K562 (cell line): ENCODE data around the gene CKMT2. TPM values are rescaled to one million over a fixed set of nuclear protein-coding genes. Genes with fewer than 3 reads are reported as not detected.

Source experiments
- ATAC-seq: fragments of 200-7000 bp; cut with Tn5 transposase; 3 replicates; pipeline ENCODE4 v1.9.1; 2020; ENCODE audit warnings: moderate library complexity
- BruUV-seq: library from RNA; stranded (reverse); fragments of 400-500 nt; replicated peaks from 2 replicates; lab custom pipeline; 2021; lab: Mats Ljungman, UMichigan
- CTCF ChIA-PET: fragments of 300-600 bp; formaldehyde crosslinking; extraction: SDS; loops from one replicate; lab custom pipeline; 2021; ENCODE audit warnings: low intra/inter-chr PET ratio; lab: Yijun Ruan, JAX
- POLR2A ChIA-PET: fragments of 300-600, 350-650 bp; sonication (Branson Sonifier 250); formaldehyde crosslinking; extraction: SDS; loops from one replicate; lab custom pipeline; 2021; ENCODE audit warnings: antibody characterized with exemption, inconsistent platforms; lab: Yijun Ruan, JAX
- DNase-seq, 4 experiments: peaks; one replicate each; pipeline versions ENCODE4 v3.0.0 to v3.0.0-alpha.2; 2011 to 2018; ENCODE audit warnings: low spot score in 3 of 4, mixed read lengths in 3 of 4; ENCODE audit errors: extremely low read depth in 1 of 4
- FAIRE-seq: peaks from 2 replicates; lab custom pipeline; 2011; peaks lifted over from hg19 to GRCh38; lab: Jason Lieb, UNC
- H2AFZ ChIP-seq: 2 replicates; pipeline ENCODE4 v1.6.0; 2011; ENCODE audit warnings: low read depth, low read length, control low read depth, inconsistent platforms
- H3K27ac ChIP-seq: fragments of 200-600 bp; 3 replicates; pipeline ENCODE4 v1.8.0; 2011; ENCODE audit warnings: low read depth, mild to moderate bottlenecking, control low read depth, inconsistent platforms, low read length, moderate library complexity, mixed read lengths; ENCODE audit errors: extremely low read depth
- H3K27me3 ChIP-seq, 2 experiments: fragments of 300-600 bp in 1 of 2; 2 replicates in 1 of 2; 3 replicates in 1 of 2; pipeline versions ENCODE4 v1.6.0 to v1.8.0; 2011; ENCODE audit warnings: inconsistent platforms in 2 of 2, low read length in 2 of 2, mild to moderate bottlenecking in 1 of 2, mixed read lengths in 1 of 2, moderate library complexity in 1 of 2; ENCODE audit not compliant: control insufficient read depth in 2 of 2, insufficient read depth in 2 of 2
- H3K36me3 ChIP-seq: fragments of 300-600 bp; 3 replicates; pipeline ENCODE4 v1.8.0; 2011; ENCODE audit warnings: mild to moderate bottlenecking, low read length, inconsistent platforms; ENCODE audit not compliant: control insufficient read depth, insufficient read depth
- H3K4me1 ChIP-seq, 2 experiments: fragments of 200-600 bp in 1 of 2; replicated peaks in 1 of 2; 2 replicates in 1 of 2; 3 replicates in 1 of 2; pipeline versions ENCODE4 v1.5.1 to v1.8.0; 2011; ENCODE audit warnings: inconsistent platforms in 2 of 2, low read length in 2 of 2, mild to moderate bottlenecking in 1 of 2, mixed read lengths in 1 of 2, moderate library complexity in 1 of 2; ENCODE audit not compliant: control insufficient read depth in 2 of 2, insufficient read depth in 2 of 2
- H3K4me2 ChIP-seq: 2 replicates; pipeline ENCODE4 v1.6.1; 2011; ENCODE audit warnings: low read length, control low read depth, inconsistent platforms, mixed read lengths; ENCODE audit not compliant: insufficient read depth
- H3K4me3 ChIP-seq: fragments of 200-600 bp; sonication (generic), shearing (Covaris generic); 2 replicates; pipeline ENCODE4 v1.5.1; 2016; ENCODE audit warnings: control low read depth, inconsistent platforms
- H3K79me2 ChIP-seq: fragments of 200-600 bp; 3 replicates; pipeline ENCODE4 v1.8.0; 2011; ENCODE audit warnings: low read length, inconsistent platforms; ENCODE audit not compliant: control insufficient read depth, insufficient read depth
- H3K9ac ChIP-seq, 2 experiments: 2 replicates each; pipeline versions ENCODE4 v1.6.0 to v1.6.1; 2011; ENCODE audit warnings: low read depth in 2 of 2, low read length in 2 of 2, control low read depth in 1 of 2, inconsistent platforms in 1 of 2, mild to moderate bottlenecking in 1 of 2, mixed read lengths in 1 of 2; ENCODE audit not compliant: insufficient read depth in 1 of 2
- H3K9me1 ChIP-seq: one replicate; pipeline ENCODE4 v1.6.0; 2011; ENCODE audit warnings: inconsistent platforms, mild to moderate bottlenecking, low read length, moderate library complexity; ENCODE audit not compliant: control insufficient read depth, insufficient read depth
- H3K9me3 ChIP-seq: replicated peaks from 2 replicates; pipeline ENCODE4 v1.5.1; 2011; ENCODE audit warnings: low read depth, low read length, inconsistent platforms; ENCODE audit not compliant: control insufficient read depth, insufficient read depth
- H4K20me1 ChIP-seq: replicated peaks from 2 replicates; pipeline ENCODE4 v1.6.1; 2011; ENCODE audit warnings: low read length, inconsistent platforms, mixed read lengths; ENCODE audit not compliant: control insufficient read depth, insufficient read depth
- ATF1 ChIP-seq, 2 experiments: fragments of 450-650 bp in 1 of 2; IDR thresholded peaks; 2 replicates each; pipeline ENCODE4 v1.6.1; 2016; ENCODE audit warnings: missing compliant biosample characterization in 1 of 2, missing genetic modification characterization in 1 of 2
- CBFA2T2 ChIP-seq: fragments of 450-650 bp; conservative IDR thresholded peaks from 2 replicates; pipeline ENCODE4 v1.6.1; 2017; ENCODE audit warnings: mild to moderate bottlenecking
- ETV6 ChIP-seq, 3 experiments: fragments of 150-350 bp in 1 of 3; sonication (generic) in 1 of 3; formaldehyde crosslinking in 1 of 3; IDR thresholded peaks; 2 replicates each; pipeline versions ENCODE4 v1.6.1 to v1.8.0; 2014 to 2022; ENCODE audit warnings: borderline replicate concordance in 2 of 3, low read depth in 2 of 3, antibody characterized with exemption in 1 of 3, low read length in 1 of 3, mild to moderate bottlenecking in 1 of 3, missing genetic modification reagents in 1 of 3
- KLF1 ChIP-seq: fragments of 450-650 bp; IDR thresholded peaks from 2 replicates; pipeline ENCODE4 v1.6.1; 2016; ENCODE audit warnings: missing genetic modification characterization, missing compliant biosample characterization
- LARP7 ChIP-seq: fragments of 450-650 bp; IDR thresholded peaks from 2 replicates; pipeline ENCODE4 v1.6.1; 2016
- MEF2A ChIP-seq: IDR thresholded peaks from 2 replicates; pipeline ENCODE4 v1.6.1; 2011; ENCODE audit warnings: low read depth, mild to moderate bottlenecking, low read length, moderate library complexity; ENCODE audit not compliant: control insufficient read depth
- MEF2D ChIP-seq: conservative IDR thresholded peaks from 2 replicates; pipeline ENCODE4 v1.6.1; 2016; ENCODE audit warnings: low read depth, missing genetic modification characterization, missing compliant biosample characterization
- MEIS2 ChIP-seq: fragments of 450-650 bp; IDR thresholded peaks from 2 replicates; pipeline ENCODE4 v1.6.1; 2014; ENCODE audit warnings: mild to moderate bottlenecking; ENCODE audit not compliant: partially characterized antibody
- MTA3 ChIP-seq: fragments of 450-650 bp; formaldehyde crosslinking; IDR thresholded peaks from 2 replicates; pipeline ENCODE4 v1.6.1; 2017; ENCODE audit warnings: mild to moderate bottlenecking, borderline replicate concordance
- NR1H2 ChIP-seq: sonication (generic); formaldehyde crosslinking; IDR thresholded peaks from 2 replicates; pipeline ENCODE4 v1.4.0; 2020; ENCODE audit warnings: mild to moderate bottlenecking, missing genetic modification reagents
- NR2F6 ChIP-seq: fragments of 450-650 bp; formaldehyde crosslinking; IDR thresholded peaks from 2 replicates; pipeline ENCODE4 v1.4.0; 2020; ENCODE audit warnings: mild to moderate bottlenecking
- PTTG1 ChIP-seq: fragments of 450-650 bp; IDR thresholded peaks from 2 replicates; pipeline ENCODE4 v1.6.1; 2016; ENCODE audit warnings: low read depth, mild to moderate bottlenecking, missing genetic modification characterization, missing compliant biosample characterization
- SIN3A ChIP-seq, 2 experiments: fragments of 150-350 bp in 1 of 2; IDR thresholded peaks; 2 replicates each; pipeline ENCODE4 v1.6.1; 2011 to 2016; ENCODE audit warnings: borderline replicate concordance in 2 of 2, low read depth in 2 of 2, low read length in 2 of 2, mild to moderate bottlenecking in 2 of 2, moderate library complexity in 2 of 2; ENCODE audit not compliant: control insufficient read depth in 1 of 2
- SMAD1 ChIP-seq: fragments of 150-350 bp; IDR thresholded peaks from 2 replicates; pipeline ENCODE4 v1.6.1; 2014; ENCODE audit warnings: low read length, low read depth; ENCODE audit not compliant: partially characterized antibody
- SNAPC5 ChIP-seq: fragments of 250-450 bp; sonication (Bioruptor Pico); IDR thresholded peaks from 2 replicates; pipeline ENCODE4 v1.8.0; 2021; ENCODE audit warnings: moderate library complexity, mild to moderate bottlenecking, inconsistent platforms
- SNRNP70 ChIP-seq: fragments of 200-400 bp; formaldehyde crosslinking; optimal IDR thresholded peaks from 2 replicates; pipeline ENCODE3; 2017; ENCODE audit warnings: low read depth, low read length
- XRCC3 ChIP-seq: fragments of 450-650 bp; IDR thresholded peaks from 2 replicates; pipeline ENCODE4 v1.6.1; 2017; ENCODE audit warnings: mild to moderate bottlenecking, moderate library complexity
- ZC3H11A ChIP-seq: IDR thresholded peaks from 2 replicates; pipeline ENCODE4 v1.6.1; 2012; ENCODE audit warnings: low read depth, low read length, improper control_type of control experiment
- ZNF146 ChIP-seq: IDR thresholded peaks from one replicate; pipeline ENCODE4 v1.6.1; 2018; ENCODE audit warnings: missing compliant biosample characterization; ENCODE audit not compliant: unreplicated experiment
- ZNF311 ChIP-seq: fragments of 250-450 bp; sonication (Bioruptor Pico); IDR thresholded peaks from 2 replicates; pipeline ENCODE4 v1.4.0; 2020; ENCODE audit warnings: mild to moderate bottlenecking, moderate library complexity
- ZNF316 ChIP-seq: fragments of 450-650 bp; IDR thresholded peaks from 2 replicates; pipeline ENCODE4 v1.6.1; 2016
- whole genome bisulfite sequencing: fragments of 100-300 bp; shearing (Covaris generic); methylation state at CpG from one replicate; pipeline ENCODE4 v1.1.6; 2016; ENCODE audit warnings: low coverage, mixed read lengths; ENCODE audit not compliant: insufficient coverage; ENCODE audit errors: missing lambda C conversion rate; 5-methylcytosine and 5-hydroxymethylcytosine counted together
- in situ Hi-C: fragments of 300-500 bp; cut with MboI; formaldehyde crosslinking; loops from 4 replicates; pipeline ENCODE4 v1.15.0; 2018; ENCODE audit warnings: inconsistent platforms, mixed read lengths
- intact Hi-C: fragments of 100-400 bp; cut with micrococcal nuclease; formaldehyde crosslinking; loops from 2 replicates; pipeline ENCODE4 v1.14.2; 2022
- polyA plus RNA-seq, 8 experiments: library from polyadenylated mRNA; depleted of rRNA in 4 of 8; stranded (reverse) in 5 of 8; unstranded in 3 of 8; fragments of >200 nt; fragmentation: Nextera tagmentation in 2 of 8; fragmentation: Illumina TruSeq in 1 of 8; extraction: Ambion mirVana in 2 of 8; extraction: Trizol in 1 of 8; gene quantifications; 2 replicates each; pipeline versions ENCODE4 v1.2.1 to v1.2.3, GENCODE V29; 2011 to 2014; ENCODE audit warnings: inconsistent platforms in 1 of 8, missing spikeins in 1 of 8
- total RNA-seq, 7 experiments: library from RNA; depleted of rRNA in 6 of 7; stranded (reverse); fragments of >200 nt in 6 of 7; fragmentation: Illumina TruSeq in 2 of 7; extraction: Trizol in 2 of 7; gene quantifications; 2 replicates each; pipeline versions ENCODE4 v1.2.1 to v1.2.3, GENCODE V29; 2011 to 2021; ENCODE audit warnings: low replicate concordance in 1 of 7
- TF ChIP-seq, protein P1 (sequence below): fragments of 450-650 bp; formaldehyde crosslinking; IDR thresholded peaks from 2 replicates; pipeline ENCODE4 v1.4.0; 2022; ENCODE audit warnings: missing genetic modification characterization

CKMT2 gene
- total and polyA plus RNA-seq, 9 of the 15 experiments (the other 6 are each of a cell fraction or from before 2014, with no cell fraction given), result 0.03 TPM; not detected in 8

DNA sequence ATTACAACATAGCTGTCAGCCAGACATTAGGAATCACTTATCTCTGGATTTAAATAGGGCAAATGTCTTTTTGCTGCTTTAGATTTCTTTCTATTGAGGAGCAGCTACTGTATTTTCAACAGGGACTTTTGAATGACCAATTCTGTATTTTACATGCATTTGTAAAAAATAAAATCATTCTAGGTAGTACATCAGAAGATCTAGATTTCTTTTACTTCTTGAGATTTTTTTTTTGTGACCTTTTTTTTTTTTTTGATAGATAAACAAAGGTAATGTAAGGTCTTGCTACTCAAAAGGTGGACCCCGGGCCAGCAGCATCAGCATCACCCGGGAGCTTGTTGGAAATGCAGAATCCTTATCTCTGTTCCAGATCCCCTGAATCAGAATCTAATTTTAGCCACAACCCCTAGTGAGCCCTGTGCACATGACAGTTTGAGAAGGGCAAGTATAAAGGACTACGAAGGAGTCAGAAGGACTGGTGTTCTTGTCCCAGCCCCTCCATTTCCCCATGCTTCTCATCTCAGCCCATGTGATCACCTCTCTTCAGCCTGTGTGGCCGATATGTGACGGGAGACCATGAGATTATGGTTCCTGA, 37.7 kb upstream of the CKMT2 start:
- no peak overlapping the region for H3K27ac ChIP-seq
- intact Hi-C loops (loop anchor here (5.0 to 10.0 kb wide), 3 partner anchors 508 to 1101 kb away; partner anchors contain the start of gene FAM151B), in situ Hi-C loops (loop anchor here (10.0 to 25.0 kb wide), 2 partner anchors 511 to 1083 kb away; no protein-coding TSS in a partner anchor)
- no peak overlapping the region for H3K4me2 ChIP-seq
- ChIA-PET POLR2A (interaction anchor here (0.7 kb wide), 1 partner anchor 1516 kb away, joined by 4 read pairs; no protein-coding TSS in a partner anchor), CTCF (interaction anchor here (0.8 to 1.5 kb wide), 3 partner anchors 483 to 1104 kb away, joined by 3 to 5 read pairs (median 3); no protein-coding TSS in a partner anchor)
- no peak overlapping the region for H2AFZ ChIP-seq
- no peaks in the 10 kb centered on the region for H4K20me1 ChIP-seq
- 4% methylated on average over 5 of the region's 5 CpGs for WGBS
- no peaks in the 10 kb centered on the region for H3K36me3 ChIP-seq
- peaks cover 4% of the 10 kb centered on the region in 2 experiments; a peak in 4 of 5 replicates for H3K4me1 ChIP-seq
- no peaks in the 10 kb centered on the region for H3K9me3 ChIP-seq
- ATAC-seq (peak; percentile 29; the same call in 2 of the 3 replicates), DNase-seq (peak in 1 of 4 experiments; percentile 13), FAIRE-seq (no peak)
- no peaks in the 10 kb centered on the region for H3K79me2 ChIP-seq
- H3K9me1 ChIP-seq, result no peaks in the 10 kb centered on the region
- H3K4me3 ChIP-seq, result no peak overlapping the region
- peaks cover 18 to 38% of the 10 kb centered on the region in 2 experiments for H3K27me3 ChIP-seq
- BruUV-seq, result no TSS peak
- H3K9ac ChIP-seq, result peak overlapping the region in 1 of 2 experiments; percentile 28; a peak in 1 of 4 replicates
- TF ChIP-seq MEF2A (peak; percentile 72), NR1H2 (CRISPR knock-in tag) (no peak), ZNF316 (no peak), NR2F6 (CRISPR knock-in tag) (no peak), MEIS2 (no peak), XRCC3 (no peak), SMAD1 (no peak), ATF1 (CRISPR knock-in tag; IDR thresholded peaks at IDR 0.05) (no peak), ATF1 (tag; IDR thresholded peaks at IDR 0.05) (0 out of 2 replicates have a peak, but pooled peaks have one; percentile 1), ETV6 (IDR thresholded peaks at IDR 0.05; ENCODE audit: borderline replicate concordance in 1 of 2, low read depth in 2 of 2, low read length in 1 of 2) (no peak), ETV6 (CRISPR knock-in tag; IDR thresholded peaks at IDR 0.05; ENCODE audit: borderline replicate concordance) (no peak), MTA3 (no peak), SIN3A (IDR thresholded peaks at IDR 0.05; ENCODE audit: borderline replicate concordance in 2 of 2, control insufficient read depth in 1 of 2, low read depth in 2 of 2, low read length in 2 of 2) (no peak), ZC3H11A (no peak), ZNF311 (CRISPR knock-in tag) (no peak), MEF2D (tag) (peak; percentile 64; the same call in 1 of the 2 replicates), LARP7 (no peak), KLF1 (tag) (no peak), ZNF146 (no peak), PTTG1 (tag) (no peak), SNAPC5 (CRISPR knock-in tag) (no peak), SNRNP70 (no peak), CBFA2T2 (no peak)
- TF ChIP-seq, protein P1, sequence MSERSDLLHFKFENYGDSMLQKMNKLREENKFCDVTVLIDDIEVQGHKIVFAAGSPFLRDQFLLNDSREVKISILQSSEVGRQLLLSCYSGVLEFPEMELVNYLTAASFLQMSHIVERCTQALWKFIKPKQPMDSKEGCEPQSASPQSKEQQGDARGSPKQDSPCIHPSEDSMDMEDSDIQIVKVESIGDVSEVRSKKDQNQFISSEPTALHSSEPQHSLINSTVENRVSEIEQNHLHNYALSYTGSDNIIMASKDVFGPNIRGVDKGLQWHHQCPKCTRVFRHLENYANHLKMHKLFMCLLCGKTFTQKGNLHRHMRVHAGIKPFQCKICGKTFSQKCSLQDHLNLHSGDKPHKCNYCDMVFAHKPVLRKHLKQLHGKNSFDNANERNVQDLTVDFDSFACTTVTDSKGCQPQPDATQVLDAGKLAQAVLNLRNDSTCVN (CRISPR knock-in tag), result no peak
